CD4-positive, alpha-beta memory T cell (primary cell): ENCODE data around the gene SLC6A6. TPM values are rescaled to one million over a fixed set of nuclear protein-coding genes. Genes with fewer than 3 reads are reported as not detected.
"Not testable (repeated sequence)": the region's sequence is repeated elsewhere in the genome, so short reads cannot be mapped to it uniquely, and the experiment has no call there.

ENCODE experiments used
- CTCF ChIA-PET: fragments of 350-600 bp; sonication (Branson Sonifier 250); formaldehyde crosslinking; loops from one replicate; lab custom pipeline; 2021; ENCODE audit warnings: inconsistent platforms; ENCODE audit not compliant: partially characterized antibody; lab: Charles Lee
- POLR2A ChIA-PET: fragments of 350-600 bp; sonication (Branson Sonifier 250); formaldehyde crosslinking; loops from one replicate; lab custom pipeline; 2021; ENCODE audit not compliant: partially characterized antibody; lab: Charles Lee
- DNase-seq, 5 donors: peaks; one replicate each; pipeline versions ENCODE4 v3.0.0 to v3.0.0-alpha.2; 2020 to 2022; ENCODE audit warnings: mixed read lengths in 1 of 5
- H3K27ac ChIP-seq: one replicate; pipeline ENCODE4 v1.7.0; 2013; ENCODE audit warnings: low read depth, low read length
- H3K27me3 ChIP-seq: 2 replicates; pipeline ENCODE4 v1.7.0; 2013; ENCODE audit warnings: mild to moderate bottlenecking, low read length, moderate library complexity; ENCODE audit not compliant: insufficient read depth
- H3K36me3 ChIP-seq: 2 replicates; pipeline ENCODE4 v1.7.0; 2013; ENCODE audit warnings: mild to moderate bottlenecking, low read length, moderate library complexity; ENCODE audit not compliant: insufficient read depth
- H3K4me1 ChIP-seq: 2 replicates; pipeline ENCODE4 v1.7.0; 2013; ENCODE audit warnings: mild to moderate bottlenecking, low read length, moderate library complexity; ENCODE audit not compliant: insufficient read depth
- H3K4me3 ChIP-seq, 2 donors: one replicate each; pipeline ENCODE4 v1.7.0; 2013; ENCODE audit warnings: low read length in 2 of 2, mild to moderate bottlenecking in 1 of 2
- H3K9me3 ChIP-seq, 2 donors: one replicate each; pipeline ENCODE4 v1.7.0; 2013; ENCODE audit warnings: low read length in 2 of 2, control low read depth in 1 of 2; ENCODE audit not compliant: control insufficient read depth in 1 of 2
- H3K27ac Mint-ChIP-seq, 7 donors: one replicate each; pipeline ENCODE4 v1.8.0; 2020 to 2021; ENCODE audit warnings: mixed read lengths in 7 of 7, mild to moderate bottlenecking in 6 of 7, inconsistent platforms in 3 of 7, moderate library complexity in 3 of 7
- H3K27me3 Mint-ChIP-seq, 2 donors: one replicate each; pipeline ENCODE4 v1.8.0; 2020 to 2021; ENCODE audit warnings: mixed read lengths in 2 of 2
- H3K36me3 Mint-ChIP-seq, 2 donors: one replicate each; pipeline ENCODE4 v1.8.0; 2020 to 2021; ENCODE audit warnings: mixed read lengths in 2 of 2, inconsistent platforms in 1 of 2, mild to moderate bottlenecking in 1 of 2
- H3K4me1 Mint-ChIP-seq, 4 donors: one replicate each; pipeline ENCODE4 v1.8.0; 2020 to 2021; ENCODE audit warnings: mixed read lengths in 4 of 4, mild to moderate bottlenecking in 1 of 4
- H3K4me3 Mint-ChIP-seq, 8 donors: one replicate each; pipeline ENCODE4 v1.8.0; 2020 to 2021; ENCODE audit warnings: mixed read lengths in 8 of 8, mild to moderate bottlenecking in 7 of 8, moderate library complexity in 6 of 8, inconsistent platforms in 3 of 8
- H3K9me3 Mint-ChIP-seq, 8 donors: one replicate each; pipeline ENCODE4 v1.8.0; 2020 to 2021; ENCODE audit warnings: mixed read lengths in 8 of 8, mild to moderate bottlenecking in 5 of 8, inconsistent platforms in 3 of 8, moderate library complexity in 1 of 8
- intact Hi-C: fragments of 100-400 bp; cut with micrococcal nuclease; formaldehyde crosslinking; loops from one replicate; pipeline ENCODE4 v1.15.1; 2023
- polyA plus RNA-seq, 2 donors: library from polyadenylated mRNA; unstranded; fragments of 300-500 nt; fragmentation: Illumina TruSeq; gene quantifications; one replicate each; pipeline ENCODE4 v1.2.3, GENCODE V29; 2021
- total RNA-seq, 2 experiments: library from RNA; stranded (reverse); gene quantifications; one replicate each; pipeline ENCODE4 v1.2.3, GENCODE V29; 2021

SLC6A6 gene
- total and polyA plus RNA-seq, 4 experiments from 2014 or later, result 3.8 to 51.8 (median 29.7) TPM

- Mint-ChIP-seq H3K9me3 (no peaks in the 10 kb centered on the region), H3K4me1 (peaks cover 47 to 81% (median 73%) of the 10 kb centered on the region in 4 donors), H3K27me3 (no peaks in the 10 kb centered on the region), H3K4me3 (peak overlapping the region in 7 of 8 donors; percentile 50 to 90 (median 66)), H3K27ac (peak overlapping the region; percentile 95 to 100 (median 97)), H3K36me3 (peaks cover 0 to 1% of the 10 kb centered on the region in 2 donors)
- intact Hi-C loops, result no loop called here
- POLR2A ChIA-PET, result interaction anchor here (0.6 to 18.6 kb wide), 5 partner anchors 10 to 256 kb away, joined by 3 to 394 read pairs (median 23); partner anchors contain the start of genes LSM3, SLC6A6 and XPC
- DNase-seq, result peak in 1 of 5 donors; percentile 24
- Histone ChIP-seq H3K27me3 (no peaks in the 10 kb centered on the region), H3K9me3 (no peaks in the 10 kb centered on the region), H3K27ac (peak overlapping the region; percentile 98), H3K4me1 (peaks cover 86% of the 10 kb centered on the region), H3K4me3 (peak overlapping the region in 1 of 2 donors; percentile 1), H3K36me3 (no peaks in the 10 kb centered on the region)
- CTCF ChIA-PET, result interaction anchor here (1.1 to 5.6 kb wide), 8 partner anchors 11 to 538 kb away, joined by 4 to 52 read pairs (median 9); partner anchors contain the start of gene SLC6A6
Observed at GRCh38 chr3:14434498-14435151, 32.2 kb downstream of the SLC6A6 start.

DNA sequence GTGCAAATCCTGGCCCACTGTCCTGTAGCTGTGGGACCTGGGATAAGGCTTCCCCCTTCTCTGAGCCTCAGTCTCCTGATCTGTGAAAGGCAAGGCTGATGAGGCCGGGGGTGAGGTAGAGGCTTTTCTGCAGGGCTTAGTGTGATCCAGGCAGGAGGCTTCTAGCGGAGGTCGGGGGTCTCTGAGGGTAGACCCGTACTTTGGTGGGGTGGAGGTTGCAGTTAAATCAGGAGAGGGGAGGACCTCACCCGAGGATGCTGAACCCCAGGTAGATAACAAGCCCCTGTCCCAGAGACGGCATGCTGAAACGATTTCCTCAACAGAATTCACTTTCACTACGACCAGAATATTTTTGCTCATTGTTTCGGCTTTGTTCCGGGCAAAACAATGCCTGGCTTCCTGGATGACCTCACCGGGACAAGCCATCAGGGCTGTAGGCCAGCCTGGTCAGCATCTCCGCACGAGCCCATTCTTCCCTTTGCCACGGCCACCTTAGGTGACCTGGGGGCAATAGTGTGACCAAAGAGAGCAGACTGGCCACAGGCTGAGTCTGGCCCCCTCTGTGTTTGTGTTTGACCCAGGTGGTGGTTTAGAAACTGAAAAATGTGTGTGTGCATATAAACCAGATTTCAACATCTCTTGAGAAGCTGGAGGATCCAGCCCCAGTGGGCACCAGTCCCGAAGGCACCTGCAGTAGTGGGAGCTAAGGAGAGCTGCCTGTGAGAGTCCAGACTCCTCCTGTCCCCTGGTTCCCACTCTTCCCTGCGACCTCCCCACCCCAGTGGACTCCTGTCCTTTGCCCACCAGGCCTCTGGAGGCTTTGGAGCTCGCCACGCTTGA is 33.0 kb downstream of the SLC6A6 start:
- Histone ChIP-seq H3K9me3 (no peaks in the 10 kb centered on the region), H3K27me3 (no peaks in the 10 kb centered on the region), H3K27ac (peak overlapping the region; percentile 98), H3K4me3 (no peak overlapping the region), H3K36me3 (no peaks in the 10 kb centered on the region), H3K4me1 (peaks cover 79% of the 10 kb centered on the region)
- DNase-seq, result peak in 1 of 5 donors; percentile 33
- Mint-ChIP-seq H3K27me3 (no peaks in the 10 kb centered on the region), H3K9me3 (no peaks in the 10 kb centered on the region), H3K4me3 (peak overlapping the region in 6 of 8 donors; percentile 17 to 69 (median 54)), H3K36me3 (peaks cover 0 to 1% of the 10 kb centered on the region in 2 donors), H3K27ac (peak overlapping the region in 6 of 7 donors; percentile 89 to 100 (median 97)), H3K4me1 (peaks cover 46 to 81% (median 71%) of the 10 kb centered on the region in 4 donors)
- ChIA-PET CTCF (interaction anchor here (0.8 to 4.7 kb wide), 4 partner anchors 26 to 36 kb away, joined by 3 to 17 read pairs (median 8); partner anchors contain the start of gene SLC6A6), POLR2A (interaction anchor here (1.8 to 18.6 kb wide), 2 partner anchors 11 to 32 kb away, joined by 9 to 394 read pairs; partner anchors contain the start of gene SLC6A6)
- intact Hi-C loops, result no loop called here

GRCh38 chr3:14436954-14437281 is 34.5 kb downstream of the SLC6A6 start:
- Histone ChIP-seq H3K4me1 (peaks cover 67% of the 10 kb centered on the region), H3K9me3 (no peaks in the 10 kb centered on the region), H3K27me3 (no peaks in the 10 kb centered on the region), H3K36me3 (no peaks in the 10 kb centered on the region), H3K27ac (no peak overlapping the region), H3K4me3 (no peak overlapping the region)
- no peaks in the 10 kb centered on the region for H3K9me3 Mint-ChIP-seq
- no peak overlapping the region for H3K4me3 Mint-ChIP-seq
- POLR2A ChIA-PET, result interaction anchor here (1.8 to 18.6 kb wide), 2 partner anchors 12 to 33 kb away, joined by 9 to 394 read pairs; partner anchors contain the start of gene SLC6A6
- intact Hi-C loops, result no loop called here
- CTCF ChIA-PET, result interaction anchor here (0.8 to 4.7 kb wide), 5 partner anchors 10 to 35 kb away, joined by 3 to 17 read pairs (median 4); partner anchors contain the start of gene SLC6A6
- no peaks in the 10 kb centered on the region for H3K27me3 Mint-ChIP-seq
- H3K4me1 Mint-ChIP-seq, result peaks cover 34 to 70% (median 57%) of the 10 kb centered on the region in 4 donors
- H3K27ac Mint-ChIP-seq, result peak overlapping the region in 6 of 7 donors; percentile 32 to 99 (median 82)
- no peak for DNase-seq
- peaks cover 0 to 1% of the 10 kb centered on the region in 2 donors for H3K36me3 Mint-ChIP-seq

DNA sequence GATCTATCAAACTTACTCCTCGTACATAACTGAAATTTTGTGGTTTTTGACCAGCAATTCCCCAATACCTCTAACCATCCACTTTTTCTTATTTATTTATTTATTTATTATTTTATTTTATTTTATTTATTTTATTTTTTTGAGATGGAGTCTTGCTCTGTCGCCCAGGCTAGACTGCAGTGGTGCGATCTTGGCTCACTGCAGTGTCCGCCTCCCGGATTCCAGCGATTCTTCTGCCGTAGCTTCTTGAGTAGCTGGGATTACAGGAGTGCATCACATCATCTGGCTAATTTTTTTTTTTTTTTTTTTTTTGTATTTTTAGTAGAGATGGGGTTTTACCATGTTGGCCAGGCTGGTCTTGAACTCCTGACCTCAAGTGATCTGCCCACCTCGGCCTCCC is 35.3 kb downstream of the SLC6A6 start:
- POLR2A ChIA-PET, result interaction anchor here (18.6 kb wide), 1 partner anchor 34 kb away, joined by 394 read pairs; the partner anchor contains the start of gene SLC6A6
- H3K4me3 Mint-ChIP-seq, DNase-seq, H3K27ac ChIP-seq, H3K9me3 ChIP-seq, H3K36me3 Mint-ChIP-seq, H3K4me3 ChIP-seq, H3K27me3 Mint-ChIP-seq, H3K36me3 ChIP-seq, H3K9me3 Mint-ChIP-seq, intact Hi-C loops, H3K27ac Mint-ChIP-seq, H3K27me3 ChIP-seq: not testable (repeated sequence)
- H3K4me1 ChIP-seq, result peaks cover 59% of the 10 kb centered on the region
- peaks cover 30 to 63% (median 51%) of the 10 kb centered on the region in 4 donors for H3K4me1 Mint-ChIP-seq
- CTCF ChIA-PET, result interaction anchor here (1.3 to 4.7 kb wide), 2 partner anchors 12 to 24 kb away, joined by 4 to 17 read pairs; no protein-coding TSS in a partner anchor

DNA sequence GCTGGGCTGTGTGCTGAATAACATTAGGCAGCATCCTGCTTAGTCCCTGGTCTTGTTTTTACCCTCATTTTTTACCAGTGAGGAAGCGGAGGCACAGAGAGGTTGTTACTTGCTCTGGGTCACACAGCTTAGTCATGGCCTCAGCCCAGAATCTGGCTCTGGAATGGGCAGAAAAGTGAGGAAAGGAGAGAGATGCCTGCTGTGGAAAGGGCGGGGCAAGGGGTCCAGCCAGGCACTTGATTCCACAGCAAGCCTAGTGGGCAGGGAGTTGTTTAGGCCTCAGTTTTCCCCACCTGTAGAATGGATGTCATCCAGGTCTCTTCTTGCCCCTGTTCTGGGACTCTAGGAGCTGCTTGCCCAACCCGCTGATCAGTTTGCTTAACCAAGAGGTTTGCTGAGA is 35.9 kb downstream of the SLC6A6 start:
- Histone ChIP-seq H3K4me3 (no peak overlapping the region), H3K9me3 (no peaks in the 10 kb centered on the region), H3K36me3 (no peaks in the 10 kb centered on the region), H3K4me1 (peaks cover 54% of the 10 kb centered on the region), H3K27ac (no peak overlapping the region), H3K27me3 (no peaks in the 10 kb centered on the region)
- Mint-ChIP-seq H3K4me1 (peaks cover 25 to 58% (median 45%) of the 10 kb centered on the region in 4 donors), H3K27ac (peak overlapping the region in 1 of 7 donors; percentile 80), H3K4me3 (no peak overlapping the region), H3K9me3 (no peaks in the 10 kb centered on the region), H3K27me3 (no peaks in the 10 kb centered on the region), H3K36me3 (peaks cover 0 to 1% of the 10 kb centered on the region in 2 donors)
- POLR2A ChIA-PET, result interaction anchor here (1.8 kb wide), 1 partner anchor 36 kb away, joined by 6 read pairs; the partner anchor contains the start of gene SLC6A6
- no peak for DNase-seq
- CTCF ChIA-PET, result interaction anchor here (0.6 to 4.7 kb wide), 4 partner anchors 13 to 669 kb away, joined by 4 to 17 read pairs (median 5); partner anchors contain the start of gene SLC6A6
- intact Hi-C loops, result no loop called here

DNA sequence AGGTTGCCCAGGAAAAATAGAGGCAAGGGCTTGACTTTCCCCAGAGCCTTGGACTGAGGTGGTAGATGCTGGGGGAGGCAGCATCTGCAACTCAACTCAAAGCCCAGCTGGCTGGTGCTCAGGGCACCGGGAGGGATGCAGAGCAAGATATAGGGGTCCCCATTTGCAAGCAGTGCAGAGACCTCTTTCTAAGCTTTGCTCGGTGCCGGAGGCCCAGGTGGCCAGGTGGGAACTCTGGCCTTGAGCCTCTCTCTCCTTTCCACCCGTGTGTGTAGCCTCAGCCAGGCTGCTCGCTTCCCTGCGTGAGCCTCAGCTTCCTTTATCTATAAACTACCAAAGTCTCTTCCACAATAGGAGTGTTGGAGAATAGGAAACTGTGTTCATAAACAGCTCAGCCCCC is 36.5 kb downstream of the SLC6A6 start:
- POLR2A ChIA-PET, result interaction anchor here (1.8 kb wide), 1 partner anchor 37 kb away, joined by 6 read pairs; the partner anchor contains the start of gene SLC6A6
- CTCF ChIA-PET, result interaction anchor here (0.6 to 4.7 kb wide), 5 partner anchors 23 to 668 kb away, joined by 3 to 17 read pairs (median 5); partner anchors contain the start of gene SLC6A6
- peaks cover under 1 to 3% of the 10 kb centered on the region in 2 donors for H3K36me3 Mint-ChIP-seq
- Histone ChIP-seq H3K4me1 (peaks cover 47% of the 10 kb centered on the region), H3K9me3 (no peaks in the 10 kb centered on the region), H3K27me3 (no peaks in the 10 kb centered on the region), H3K36me3 (no peaks in the 10 kb centered on the region), H3K4me3 (no peak overlapping the region), H3K27ac (no peak overlapping the region)
- H3K27ac Mint-ChIP-seq, result peak overlapping the region in 3 of 7 donors; percentile 17 to 80 (median 74)
- DNase-seq, result no peak
- peaks cover 23 to 52% (median 41%) of the 10 kb centered on the region in 4 donors for H3K4me1 Mint-ChIP-seq
- H3K27me3 Mint-ChIP-seq, result no peaks in the 10 kb centered on the region
- H3K4me3 Mint-ChIP-seq, result no peak overlapping the region
- H3K9me3 Mint-ChIP-seq, result no peaks in the 10 kb centered on the region
- intact Hi-C loops, result no loop called here
